H1 (cell line): ENCODE results near the gene THG1L. TPM values are rescaled to one million over a fixed set of nuclear protein-coding genes. Genes with fewer than 3 reads are reported as not detected.

ENCODE experiments used
- CTCF ChIA-PET: fragments of 300-600 bp; sonication (Branson Sonifier 250); formaldehyde crosslinking; loops from one replicate; lab custom pipeline; 2021; ENCODE audit not compliant: partially characterized antibody; lab: Charles Lee
- POLR2A ChIA-PET: fragments of 300-600 bp; sonication (Branson Sonifier 250); formaldehyde crosslinking; loops from one replicate; lab custom pipeline; 2021; ENCODE audit warnings: inconsistent platforms; ENCODE audit not compliant: partially characterized antibody; lab: Charles Lee
- DNase-seq, 2 experiments: peaks; one replicate each; pipeline versions ENCODE4 v3.0.0 to v3.0.0-alpha.2; 2010 to 2022; ENCODE audit warnings: low spot score in 2 of 2, low read depth in 1 of 2, mixed read lengths in 1 of 2
- FAIRE-seq: peaks from 2 replicates; lab custom pipeline; 2011; peaks lifted over from hg19 to GRCh38; lab: Jason Lieb, UNC
- H2AFZ ChIP-seq: 2 replicates; pipeline ENCODE4 v1.8.1; 2012; ENCODE audit warnings: low read length, inconsistent platforms
- H2AK5ac ChIP-seq: 2 replicates; pipeline ENCODE4 v1.6.1; 2013; ENCODE audit warnings: low read depth, low read length
- H2BK120ac ChIP-seq: replicated peaks from 2 replicates; pipeline ENCODE3; 2013; ENCODE audit warnings: low read depth, low read length, inconsistent platforms
- H2BK12ac ChIP-seq: 2 replicates; pipeline ENCODE4 v1.6.1; 2013; ENCODE audit warnings: low read depth, low read length
- H2BK15ac ChIP-seq: 2 replicates; pipeline ENCODE4 v1.6.1; 2013; ENCODE audit warnings: low read length
- H2BK20ac ChIP-seq: 2 replicates; pipeline ENCODE4 v1.6.1; 2013; ENCODE audit warnings: low read length
- H2BK5ac ChIP-seq: 2 replicates; pipeline ENCODE4 v1.6.1; 2013; ENCODE audit warnings: low read depth, low read length
- H3K14ac ChIP-seq: 2 replicates; pipeline ENCODE4 v1.6.1; 2013; ENCODE audit warnings: inconsistent platforms; ENCODE audit not compliant: insufficient read length
- H3K18ac ChIP-seq: 2 replicates; pipeline ENCODE4 v1.6.1; 2013; ENCODE audit warnings: low read length; ENCODE audit errors: extremely low read depth
- H3K23ac ChIP-seq: 2 replicates; pipeline ENCODE4 v1.6.1; 2013; ENCODE audit warnings: inconsistent platforms; ENCODE audit not compliant: insufficient read length
- H3K23me2 ChIP-seq: 2 replicates; pipeline ENCODE4 v1.6.1; 2013; ENCODE audit warnings: low read depth, low read length
- H3K27ac ChIP-seq: 2 replicates; pipeline ENCODE4 v1.6.1; 2011; ENCODE audit warnings: low read depth, low read length, inconsistent platforms
- H3K27me3 ChIP-seq, 4 experiments: replicated peaks in 1 of 4; 1 replicate in 1 of 4; 2 replicates in 3 of 4; pipeline versions ENCODE4 v1.6.1 to v1.8.1; 2011 to 2013; ENCODE audit warnings: low read length in 3 of 4, mild to moderate bottlenecking in 3 of 4, inconsistent platforms in 2 of 4, mixed read lengths in 2 of 4, moderate library complexity in 1 of 4; ENCODE audit not compliant: control insufficient read depth in 3 of 4, insufficient read depth in 3 of 4; ENCODE audit errors: extremely low read depth in 1 of 4
- H3K36me3 ChIP-seq, 4 experiments: 2 replicates each; pipeline versions ENCODE4 v1.6.1 to v1.8.1; 2011 to 2013; ENCODE audit warnings: mild to moderate bottlenecking in 4 of 4, low read length in 3 of 4, moderate library complexity in 2 of 4, control low read depth in 1 of 4, inconsistent platforms in 1 of 4; ENCODE audit not compliant: insufficient read depth in 4 of 4, control insufficient read depth in 2 of 4
- H3K4ac ChIP-seq: replicated peaks from 2 replicates; pipeline ENCODE3; 2013; ENCODE audit warnings: low read length, low read depth, mixed read lengths, inconsistent platforms; ENCODE audit not compliant: insufficient read length
- H3K4me1 ChIP-seq, 4 experiments: replicated peaks in 1 of 4; 1 replicate in 1 of 4; 2 replicates in 3 of 4; pipeline versions ENCODE4 v1.6.1 to v1.8.1; 2011 to 2013; ENCODE audit warnings: low read length in 3 of 4, inconsistent platforms in 2 of 4, mixed read lengths in 1 of 4; ENCODE audit not compliant: insufficient read depth in 4 of 4, control insufficient read depth in 3 of 4
- H3K4me2 ChIP-seq, 2 experiments: 2 replicates each; pipeline versions ENCODE4 v1.6.1 to v1.8.1; 2011 to 2013; ENCODE audit warnings: low read depth in 2 of 2, low read length in 2 of 2, control low read depth in 1 of 2, inconsistent platforms in 1 of 2, mild to moderate bottlenecking in 1 of 2; ENCODE audit not compliant: insufficient read depth in 1 of 2
- H3K4me3 ChIP-seq, 4 experiments: fragments of 200-600, 300-600 bp in 1 of 4; sonication (generic), shearing (Covaris generic), sonication (Bioruptor Twin) in 1 of 4; 2 replicates each; pipeline versions ENCODE4 v1.5.1 to v1.8.1; 2011 to 2016; ENCODE audit warnings: low read length in 4 of 4, low read depth in 3 of 4, control low read depth in 2 of 4, inconsistent platforms in 2 of 4, mild to moderate bottlenecking in 2 of 4, mixed read lengths in 1 of 4, moderate library complexity in 1 of 4; ENCODE audit not compliant: insufficient read depth in 2 of 4; ENCODE audit errors: extremely low read depth in 1 of 4
- H3K56ac ChIP-seq: replicated peaks from 2 replicates; pipeline ENCODE3; 2013; ENCODE audit warnings: low read depth, mild to moderate bottlenecking, mixed read lengths, low read length, inconsistent platforms; ENCODE audit not compliant: insufficient read length
- H3K79me1 ChIP-seq: 2 replicates; pipeline ENCODE4 v1.6.1; 2013; ENCODE audit warnings: low read depth, low read length, control low read depth
- H3K79me2 ChIP-seq, 2 experiments: 2 replicates each; pipeline versions ENCODE4 v1.6.1 to v1.8.1; 2012 to 2013; ENCODE audit warnings: low read length in 2 of 2, mild to moderate bottlenecking in 2 of 2, inconsistent platforms in 1 of 2; ENCODE audit not compliant: insufficient read depth in 2 of 2, control insufficient read depth in 1 of 2
- H3K9ac ChIP-seq, 4 experiments: replicated peaks in 1 of 4; 1 replicate in 1 of 4; 2 replicates in 3 of 4; pipeline versions ENCODE4 v1.6.1 to v1.8.1; 2011 to 2013; ENCODE audit warnings: low read depth in 3 of 4, low read length in 3 of 4, control low read depth in 2 of 4, mild to moderate bottlenecking in 2 of 4, moderate library complexity in 2 of 4, inconsistent platforms in 1 of 4; ENCODE audit errors: extremely low read depth in 1 of 4
- H3K9me3 ChIP-seq, 2 experiments: 2 replicates each; pipeline versions ENCODE4 v1.6.1 to v1.8.1; 2012 to 2013; ENCODE audit warnings: mild to moderate bottlenecking in 2 of 2, moderate library complexity in 2 of 2, control low read depth in 1 of 2, inconsistent platforms in 1 of 2, low read depth in 1 of 2, low read length in 1 of 2, mixed read lengths in 1 of 2; ENCODE audit not compliant: insufficient read depth in 2 of 2
- H4K20me1 ChIP-seq, 2 experiments: replicated peaks in 1 of 2; 2 replicates each; pipeline versions ENCODE3 to v1.8.1; 2011 to 2013; ENCODE audit warnings: inconsistent platforms in 2 of 2, low read length in 2 of 2, mild to moderate bottlenecking in 1 of 2; ENCODE audit not compliant: insufficient read depth in 2 of 2, control insufficient read depth in 1 of 2
- H4K5ac ChIP-seq: 2 replicates; pipeline ENCODE4 v1.6.1; 2013; ENCODE audit warnings: low read length, low read depth, mixed read lengths, inconsistent platforms; ENCODE audit not compliant: insufficient read length
- H4K8ac ChIP-seq: 2 replicates; pipeline ENCODE4 v1.8.0; 2013; ENCODE audit warnings: mild to moderate bottlenecking, moderate library complexity, low read length, inconsistent platforms; ENCODE audit not compliant: insufficient read depth; ENCODE audit errors: extremely low read depth
- H4K91ac ChIP-seq: replicated peaks from 2 replicates; pipeline ENCODE3; 2013; ENCODE audit warnings: low read length, mixed read lengths, inconsistent platforms; ENCODE audit not compliant: insufficient read length
- CBX5 ChIP-seq: fragments of 300-800, 300-1000 bp; sonication (generic); IDR thresholded peaks from 2 replicates; pipeline ENCODE4 v1.7.1; 2016; ENCODE audit warnings: antibody characterized with exemption, low read length, low read depth
- CHD1 ChIP-seq: IDR thresholded peaks from 2 replicates; pipeline ENCODE4 v1.6.1; 2012; ENCODE audit warnings: low read depth, low read length, improper control_type of control experiment
- EP300 ChIP-seq, 2 experiments: IDR thresholded peaks; 1 replicate in 1 of 2; 2 replicates in 1 of 2; pipeline ENCODE4 v1.6.1; 2011 to 2012; ENCODE audit warnings: low read depth in 2 of 2, low read length in 2 of 2, mild to moderate bottlenecking in 2 of 2, borderline replicate concordance in 1 of 2, inconsistent platforms in 1 of 2, moderate library complexity in 1 of 2
- KDM1A ChIP-seq: fragments of 200-600, 300-600 bp; sonication (generic); IDR thresholded peaks from 2 replicates; pipeline ENCODE4 v1.7.1; 2016; ENCODE audit warnings: mild to moderate bottlenecking, low read length, borderline replicate concordance
- KDM5A ChIP-seq: fragments of 200-600 bp; IDR thresholded peaks from 2 replicates; pipeline ENCODE4 v1.7.1; 2012; ENCODE audit warnings: mild to moderate bottlenecking, low read length, inconsistent platforms, mixed read lengths
- PHF8 ChIP-seq: fragments of 200-600 bp; sonication (generic); conservative IDR thresholded peaks from 2 replicates; pipeline ENCODE4 v1.7.1; 2012; ENCODE audit warnings: low read depth, mild to moderate bottlenecking, inconsistent platforms, low read length, moderate library complexity
- POU5F1 ChIP-seq: IDR thresholded peaks from 2 replicates; pipeline ENCODE4 v1.6.1; 2011; ENCODE audit warnings: low read depth, mild to moderate bottlenecking, low read length, moderate library complexity
- RBBP5 ChIP-seq: IDR thresholded peaks from 2 replicates; pipeline ENCODE4 v1.7.1; 2012; ENCODE audit warnings: low read depth, mild to moderate bottlenecking, inconsistent platforms, low read length, moderate library complexity, borderline replicate concordance
- SIN3A ChIP-seq, 2 experiments: IDR thresholded peaks in 1 of 2; conservative IDR thresholded peaks in 1 of 2; 2 replicates each; pipeline ENCODE4 v1.6.1; 2011 to 2012; ENCODE audit warnings: low read length in 2 of 2, improper control_type of control experiment in 1 of 2, low read depth in 1 of 2, mild to moderate bottlenecking in 1 of 2
- SIRT6 ChIP-seq: IDR thresholded peaks from one replicate; pipeline ENCODE4 v1.7.1; 2012; ENCODE audit warnings: low read length, inconsistent platforms
- SP1 ChIP-seq: IDR thresholded peaks from 2 replicates; pipeline ENCODE4 v1.6.1; 2011; ENCODE audit warnings: low read depth, low read length
- SP2 ChIP-seq: IDR thresholded peaks from 2 replicates; pipeline ENCODE4 v1.6.1; 2012; ENCODE audit warnings: mild to moderate bottlenecking, low read length, inconsistent platforms
- YY1 ChIP-seq: IDR thresholded peaks from 2 replicates; pipeline ENCODE4 v1.6.1; 2011; ENCODE audit warnings: low read depth, mild to moderate bottlenecking, low read length
- WGBS, 2 experiments: shearing (Covaris generic) in 1 of 2; methylation state at CpG; one replicate each; pipeline versions ENCODE4 v1.1.6 to v1.1.7; 2013 to 2015; ENCODE audit warnings: low lambda C conversion rate in 2 of 2, mixed read lengths in 2 of 2, inconsistent platforms in 1 of 2, low coverage in 1 of 2, missing lambda C conversion rate in 1 of 2; ENCODE audit not compliant: insufficient replicate concordance in 2 of 2, insufficient coverage in 1 of 2, insufficient read length in 1 of 2; ENCODE audit errors: extremely low coverage in 1 of 2, missing lambda C conversion rate in 1 of 2; 5-methylcytosine and 5-hydroxymethylcytosine counted together
- polyA plus RNA-seq, 7 experiments: library from polyadenylated mRNA; depleted of rRNA in 3 of 7; stranded (reverse) in 5 of 7; unstranded in 2 of 7; fragments of >200 nt in 5 of 7; fragments of 200-250 nt in 2 of 7; gene quantifications; 1 replicate in 5 of 7; 2 replicates in 1 of 7; 4 replicates in 1 of 7; pipeline versions ENCODE4 v1.2.1 to v1.2.3, GENCODE V29; 2011 to 2013; ENCODE audit warnings: missing spikeins in 2 of 7, mixed read lengths in 2 of 7
- total RNA-seq: library from RNA; stranded (reverse); fragmentation: NEBNext Ultra II Directional; extraction: Animal tissue kit (Norgen Biotek cat#: 25700); gene quantifications from 2 replicates; pipeline ENCODE4 v1.2.1, GENCODE V29; 2021
- TF ChIP-seq, protein P1 (sequence below): IDR thresholded peaks from 2 replicates; pipeline ENCODE4 v1.6.1; 2012; ENCODE audit warnings: inconsistent platforms

Gene THG1L
- total and polyA plus RNA-seq, 2 of the 8 experiments (the other 6 are each of a cell fraction or from before 2014, with no cell fraction given) = 8.1 to 12.4 TPM

GRCh38 chr5:157767689-157768088 is 36.5 kb downstream of the THG1L start:
- H2BK15ac ChIP-seq = no peak overlapping the region
- H3K9me3 ChIP-seq = no peaks in the 10 kb centered on the region
- H4K91ac ChIP-seq = no peak overlapping the region
- no peak overlapping the region for H4K5ac ChIP-seq
- no peak overlapping the region for H3K4me2 ChIP-seq
- H3K14ac ChIP-seq = no peak overlapping the region
- peaks cover 0 to 3% of the 10 kb centered on the region in 2 experiments for H4K20me1 ChIP-seq
- TF ChIP-seq EP300 (IDR thresholded peaks at IDR 0.05; ENCODE audit: borderline replicate concordance in 1 of 2, low read depth in 2 of 2, low read length in 2 of 2) (no peak), SP1 (no peak), RBBP5 (no peak), SP2 (no peak), POU5F1 (no peak), KDM5A (no peak), CHD1 (no peak), CBX5 (no peak), SIRT6 (no peak), SIN3A (conservative IDR thresholded peaks at IDR 0.05 in 1 of 2, IDR thresholded peaks at IDR 0.05 in 1 of 2; ENCODE audit: low read depth in 1 of 2, low read length in 2 of 2) (no peak), KDM1A (no peak), PHF8 (no peak), YY1 (no peak)
- TF ChIP-seq, protein P1, sequence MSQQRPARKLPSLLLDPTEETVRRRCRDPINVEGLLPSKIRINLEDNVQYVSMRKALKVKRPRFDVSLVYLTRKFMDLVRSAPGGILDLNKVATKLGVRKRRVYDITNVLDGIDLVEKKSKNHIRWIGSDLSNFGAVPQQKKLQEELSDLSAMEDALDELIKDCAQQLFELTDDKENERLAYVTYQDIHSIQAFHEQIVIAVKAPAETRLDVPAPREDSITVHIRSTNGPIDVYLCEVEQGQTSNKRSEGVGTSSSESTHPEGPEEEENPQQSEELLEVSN = no peak
- H3K9ac ChIP-seq = no peak overlapping the region
- H3K56ac ChIP-seq = no peak overlapping the region
- WGBS, 2 experiments = 94% methylated on average over 3 of the region's 3 CpGs; no CpG with 5 or more reads in 1 of the 2 experiments
- no peaks in the 10 kb centered on the region for H3K23me2 ChIP-seq
- H2BK20ac ChIP-seq = no peak overlapping the region
- H2BK5ac ChIP-seq = no peak overlapping the region
- H3K36me3 ChIP-seq = no peaks in the 10 kb centered on the region
- H3K79me1 ChIP-seq = no peaks in the 10 kb centered on the region
- H3K4ac ChIP-seq = no peak overlapping the region
- FAIRE-seq (no peak), DNase-seq (no peak)
- H3K23ac ChIP-seq = no peak overlapping the region
- no peaks in the 10 kb centered on the region for H3K4me1 ChIP-seq
- H2AFZ ChIP-seq = no peak overlapping the region
- no peak overlapping the region for H3K27ac ChIP-seq
- H4K8ac ChIP-seq = no peak overlapping the region
- no peak overlapping the region for H3K18ac ChIP-seq
- no peaks in the 10 kb centered on the region for H3K79me2 ChIP-seq
- H2BK12ac ChIP-seq = no peak overlapping the region
- H3K27me3 ChIP-seq = no peaks in the 10 kb centered on the region
- ChIA-PET POLR2A (no interaction called here), CTCF (interaction anchor here (1.1 to 1.6 kb wide), 4 partner anchors 9 to 229 kb away, joined by 3 to 5 read pairs (median 4); partner anchors contain the start of gene LSM11)
- no peak overlapping the region for H2BK120ac ChIP-seq
- no peak overlapping the region for H3K4me3 ChIP-seq
- no peak overlapping the region for H2AK5ac ChIP-seq
